HG03045 (cell line): ENCODE results near the gene RABGGTA.

Experiments used
- ATAC-seq: cut with Tn5 transposase; IDR thresholded peaks from one replicate; pipeline ENCODE4 v1.9.1; 2021; ENCODE audit warnings: mild to moderate bottlenecking, moderate library complexity; ENCODE audit not compliant: unreplicated experiment

The RABGGTA gene

GRCh38 chr14:24304019-24304387 lies 32.6 kb upstream of the RABGGTA start:
- ATAC-seq = no peak

- no peak for ATAC-seq
Observed at GRCh38 chr14:24300326-24300980, 29.1 kb upstream of the RABGGTA start.

GRCh38 chr14:24299255-24300191 lies 28.1 kb upstream of the RABGGTA start, which contains the start of the genes DHRS1 and NOP9:
Gene DHRS1, minus strand, starts transcription at chr14:24299780. Its CDS starts 674 bp downstream, at chr14:24299106.
Gene NOP9, plus strand, starts transcription at chr14:24299850. Its CDS starts 105 bp downstream, at chr14:24299955.
- ATAC-seq = peak; percentile 65

- peak; percentile 5 for ATAC-seq
Observed at GRCh38 chr14:24298892-24299254, 27.5 kb upstream of the RABGGTA start.

GRCh38 chr14:24297190-24297964 lies 26.0 kb upstream of the RABGGTA start:
- ATAC-seq = peak; percentile 7

- peak; percentile 40 for ATAC-seq
Observed at GRCh38 chr14:24296341-24297157, 25.2 kb upstream of the RABGGTA start.

- ATAC-seq = no peak
Observed at GRCh38 chr14:24293525-24293924, 22.1 kb upstream of the RABGGTA start.

- no peak for ATAC-seq
Observed at GRCh38 chr14:24292118-24292807, 20.9 kb upstream of the RABGGTA start.

- no peak for ATAC-seq
Observed at GRCh38 chr14:24291446-24292117, 20.2 kb upstream of the RABGGTA start.

- no peak for ATAC-seq
Observed at GRCh38 chr14:24290746-24291145, 19.3 kb upstream of the RABGGTA start.

GRCh38 chr14:24289649-24290280 lies 18.4 kb upstream of the RABGGTA start:
- ATAC-seq = no peak

GRCh38 chr14:24286996-24287395 lies 15.6 kb upstream of the RABGGTA start:
- ATAC-seq = no peak

- ATAC-seq = no peak
Observed at GRCh38 chr14:24285351-24285750, 14.0 kb upstream of the RABGGTA start.

- no peak for ATAC-seq
Observed at GRCh38 chr14:24284501-24285035, 13.2 kb upstream of the RABGGTA start.

GRCh38 chr14:24283796-24284460 lies 12.5 kb upstream of the RABGGTA start:
- ATAC-seq = no peak

GRCh38 chr14:24282736-24283135 lies 11.3 kb upstream of the RABGGTA start:
- no peak for ATAC-seq

- ATAC-seq = no peak
Observed at GRCh38 chr14:24281636-24282035, 10.2 kb upstream of the RABGGTA start.
